HK-2 (cell line): Measurements from ENCODE around the gene RASGEF1B.
"Not testable (repeated sequence)": the region's sequence is repeated elsewhere in the genome, so short reads cannot be mapped to it uniquely, and the experiment has no call there.

Experiments used
- DNase-seq: peaks from one replicate; pipeline ENCODE4 v3.0.0-alpha.2; 2018; ENCODE audit not compliant: unreplicated experiment

Gene RASGEF1B

GRCh38 chr4:81429607-81430006, 42.1 kb downstream of the RASGEF1B start:
- DNase-seq: no peak

GRCh38 chr4:81429031-81429430, 42.7 kb downstream of the RASGEF1B start:
- DNase-seq: no peak

GRCh38 chr4:81428002-81428401, 43.7 kb downstream of the RASGEF1B start:
- no peak for DNase-seq

GRCh38 chr4:81427344-81427821, 44.3 kb downstream of the RASGEF1B start:
- DNase-seq: peak; percentile 27

GRCh38 chr4:81426770-81427289, 44.9 kb downstream of the RASGEF1B start:
- DNase-seq: no peak

- no peak for DNase-seq
Measured at GRCh38 chr4:81424816-81425755, 46.6 kb downstream of the RASGEF1B start.

- DNase-seq: no peak
Measured at GRCh38 chr4:81424336-81424735, 47.4 kb downstream of the RASGEF1B start.

- no peak for DNase-seq
Measured at GRCh38 chr4:81422595-81422994, 49.1 kb downstream of the RASGEF1B start.

- no peak for DNase-seq
Measured at GRCh38 chr4:81421346-81422218, 50.1 kb downstream of the RASGEF1B start.

- DNase-seq: no peak
Measured at GRCh38 chr4:81418572-81418971, 53.1 kb downstream of the RASGEF1B start.

GRCh38 chr4:81412946-81413495, 58.7 kb downstream of the RASGEF1B start:
- DNase-seq: no peak

GRCh38 chr4:81410680-81411079, 61.0 kb downstream of the RASGEF1B start:
- DNase-seq: no peak

- DNase-seq: no peak
Measured at GRCh38 chr4:81409836-81410235, 61.9 kb downstream of the RASGEF1B start.

- no peak for DNase-seq
Measured at GRCh38 chr4:81408341-81408740, 63.4 kb downstream of the RASGEF1B start.

- no peak for DNase-seq
Measured at GRCh38 chr4:81407726-81408125, 64.0 kb downstream of the RASGEF1B start.

GRCh38 chr4:81406481-81406880, 65.2 kb downstream of the RASGEF1B start:
- not testable (repeated sequence) for DNase-seq

- peak; percentile 11 for DNase-seq
Measured at GRCh38 chr4:81405900-81406401, 65.8 kb downstream of the RASGEF1B start.

GRCh38 chr4:81404741-81405140, 67.0 kb downstream of the RASGEF1B start:
- no peak for DNase-seq

- no peak for DNase-seq
Measured at GRCh38 chr4:81404294-81404693, 67.4 kb downstream of the RASGEF1B start.

GRCh38 chr4:81399306-81400086, 72.2 kb downstream of the RASGEF1B start:
- DNase-seq: no peak

- DNase-seq: no peak
Measured at GRCh38 chr4:81398379-81398778, 73.3 kb downstream of the RASGEF1B start.
